DND-41 (cell line): ENCODE data around the gene AFAP1.

Experiments used
- ATAC-seq: fragments of 200-7000 bp; cut with Tn5 transposase; 3 replicates; pipeline ENCODE4 v1.9.1; 2021; ENCODE audit warnings: low read depth; ENCODE audit not compliant: insufficient read depth
- DNase-seq: peaks from one replicate; pipeline ENCODE4 v3.0.0-alpha.2; 2020
- H2AFZ ChIP-seq: 2 replicates; pipeline ENCODE4 v1.6.0; 2012; ENCODE audit warnings: low read depth, low read length
- H3K27ac ChIP-seq: 2 replicates; pipeline ENCODE4 v1.5.1; 2012; ENCODE audit warnings: low read length, inconsistent platforms
- H3K27me3 ChIP-seq: fragments of 200-600 bp; sonication (generic); 2 replicates; pipeline ENCODE4 v1.6.0; 2012; ENCODE audit warnings: low read length, mild to moderate bottlenecking, inconsistent platforms; ENCODE audit not compliant: insufficient read depth, poor library complexity
- H3K36me3 ChIP-seq: 2 replicates; pipeline ENCODE4 v1.5.1; 2012; ENCODE audit warnings: low read length, inconsistent platforms; ENCODE audit not compliant: insufficient read depth
- H3K4me1 ChIP-seq: 2 replicates; pipeline ENCODE4 v1.5.1; 2012; ENCODE audit warnings: mild to moderate bottlenecking, low read length; ENCODE audit not compliant: insufficient read depth
- H3K4me2 ChIP-seq: 2 replicates; pipeline ENCODE4 v1.6.0; 2012; ENCODE audit warnings: mild to moderate bottlenecking, moderate library complexity, low read length, inconsistent platforms; ENCODE audit not compliant: insufficient read depth
- H3K4me3 ChIP-seq, 2 experiments: fragments of 200-600 bp in 1 of 2; shearing (Covaris generic) in 1 of 2; 2 replicates each; pipeline ENCODE4 v1.5.1; 2012 to 2016; ENCODE audit warnings: inconsistent platforms in 2 of 2, low read length in 2 of 2, mild to moderate bottlenecking in 2 of 2, low read depth in 1 of 2, moderate library complexity in 1 of 2
- H3K79me2 ChIP-seq: 2 replicates; pipeline ENCODE4 v1.6.0; 2012; ENCODE audit warnings: low read length, inconsistent platforms; ENCODE audit not compliant: insufficient read depth
- H3K9ac ChIP-seq: 2 replicates; pipeline ENCODE4 v1.6.0; 2012; ENCODE audit warnings: low read depth, mild to moderate bottlenecking, inconsistent platforms, low read length, moderate library complexity
- H3K9me3 ChIP-seq: 2 replicates; pipeline ENCODE4 v1.5.1; 2012; ENCODE audit warnings: low read length, moderate library complexity, mild to moderate bottlenecking, inconsistent platforms; ENCODE audit not compliant: insufficient read depth, severe bottlenecking
- H4K20me1 ChIP-seq: 2 replicates; pipeline ENCODE4 v1.6.0; 2012; ENCODE audit warnings: low read length; ENCODE audit not compliant: insufficient read depth
- CTCF ChIP-seq: IDR thresholded peaks from 2 replicates; pipeline ENCODE4 v1.5.1; 2012; ENCODE audit warnings: borderline replicate concordance, low read length, moderate library complexity, mild to moderate bottlenecking; ENCODE audit not compliant: poor library complexity, severe bottlenecking; ENCODE audit errors: extremely low read depth
- EZH2 ChIP-seq: IDR thresholded peaks from 3 replicates; pipeline ENCODE4 v1.6.1; 2012; ENCODE audit warnings: borderline replicate concordance, low read depth, mild to moderate bottlenecking, moderate library complexity, low read length, inconsistent platforms; ENCODE audit not compliant: severe bottlenecking

AFAP1 gene

GRCh38 chr4:7722766-7723387 lies 216.8 kb downstream of the AFAP1 start:
- Histone ChIP-seq H3K4me1 (no peaks in the 10 kb centered on the region), H2AFZ (no peak overlapping the region), H3K9ac (no peak overlapping the region), H3K27ac (no peak overlapping the region), H3K4me2 (no peak overlapping the region), H3K36me3 (no peaks in the 10 kb centered on the region), H3K9me3 (no peaks in the 10 kb centered on the region), H3K27me3 (no peaks in the 10 kb centered on the region), H3K4me3 (no peak overlapping the region), H4K20me1 (no peaks in the 10 kb centered on the region), H3K79me2 (no peaks in the 10 kb centered on the region)
- ATAC-seq, result no peak
- TF ChIP-seq CTCF, result no peak
- no peak for TF ChIP-seq EZH2
- DNase-seq, result no peak

- ATAC-seq, result no peak
- no peak for DNase-seq
These were observed 217.6 kb downstream of the AFAP1 start for GRCh38 chr4:7721984-7722551.

GRCh38 chr4:7719354-7720174 lies 220.1 kb downstream of the AFAP1 start:
- ATAC-seq, result peak; percentile 80
- H4K20me1 ChIP-seq, result no peaks in the 10 kb centered on the region
- no peak overlapping the region for H3K27ac ChIP-seq
- no peaks in the 10 kb centered on the region for H3K27me3 ChIP-seq
- no peak overlapping the region for H3K4me3 ChIP-seq
- H2AFZ ChIP-seq, result no peak overlapping the region
- no peaks in the 10 kb centered on the region for H3K4me1 ChIP-seq
- H3K4me2 ChIP-seq, result no peak overlapping the region
- H3K9ac ChIP-seq, result no peak overlapping the region
- no peaks in the 10 kb centered on the region for H3K79me2 ChIP-seq
- no peak for TF ChIP-seq EZH2
- TF ChIP-seq CTCF, result peak; percentile 76
- H3K9me3 ChIP-seq, result no peaks in the 10 kb centered on the region
- DNase-seq, result peak; percentile 58
- no peaks in the 10 kb centered on the region for H3K36me3 ChIP-seq

More at GRCh38 chr4:7721984-7722551, 217.6 kb downstream of the AFAP1 start:
- H3K27ac ChIP-seq, result no peak overlapping the region
- H2AFZ ChIP-seq, result no peak overlapping the region
- no peak overlapping the region for H3K4me3 ChIP-seq
- no peak overlapping the region for H3K4me2 ChIP-seq
- TF ChIP-seq CTCF (no peak), EZH2 (no peak)
- no peaks in the 10 kb centered on the region for H3K9me3 ChIP-seq
- no peak overlapping the region for H3K9ac ChIP-seq
- no peaks in the 10 kb centered on the region for H3K79me2 ChIP-seq
- H4K20me1 ChIP-seq, result no peaks in the 10 kb centered on the region
- H3K27me3 ChIP-seq, result no peaks in the 10 kb centered on the region
- no peaks in the 10 kb centered on the region for H3K4me1 ChIP-seq
- no peaks in the 10 kb centered on the region for H3K36me3 ChIP-seq
